ENCODE measurements around the gene CLDN20.

Gene CLDN20

GRCh38 chr6:155250701-155251381 is 13.0 kb upstream of the CLDN20 start:
- TF ChIP-seq JUND (IDR thresholded peaks at IDR 0.05; ENCODE audit: low read depth): no peak
- no peak for DNase-seq (ENCODE audit: low read depth in 1 of 2, low spot score in 1 of 2)
- in situ Hi-C loops (cut with HindIII; ENCODE audit: low pct_unique_long_range_greater_than_20kb, low sequenced_read_pairs): no loop called here

GRCh38 chr6:155252581-155252980 is 11.2 kb upstream of the CLDN20 start:
- no peak for TF ChIP-seq JUND (IDR thresholded peaks at IDR 0.05; ENCODE audit: low read depth)
- DNase-seq (ENCODE audit: low read depth in 1 of 2, low spot score in 1 of 2): no peak
- in situ Hi-C loops (cut with HindIII; ENCODE audit: low pct_unique_long_range_greater_than_20kb, low sequenced_read_pairs): no loop called here

GRCh38 chr6:155253337-155253736 is 10.5 kb upstream of the CLDN20 start:
- in situ Hi-C loops (cut with HindIII; ENCODE audit: low pct_unique_long_range_greater_than_20kb, low sequenced_read_pairs): no loop called here
- no peak for DNase-seq (ENCODE audit: low read depth in 1 of 2, low spot score in 1 of 2)
- no peak for TF ChIP-seq JUND (IDR thresholded peaks at IDR 0.05; ENCODE audit: low read depth)

GRCh38 chr6:155254139-155254538 is 9.7 kb upstream of the CLDN20 start:
- DNase-seq (ENCODE audit: low read depth in 1 of 2, low spot score in 1 of 2): no peak
- in situ Hi-C loops (cut with HindIII; ENCODE audit: low pct_unique_long_range_greater_than_20kb, low sequenced_read_pairs): no loop called here
- no peak for TF ChIP-seq JUND (IDR thresholded peaks at IDR 0.05; ENCODE audit: low read depth)

- TF ChIP-seq JUND (IDR thresholded peaks at IDR 0.05; ENCODE audit: low read depth): no peak
- in situ Hi-C loops (cut with HindIII; ENCODE audit: low pct_unique_long_range_greater_than_20kb, low sequenced_read_pairs): no loop called here
- DNase-seq (ENCODE audit: low read depth in 1 of 2, low spot score in 1 of 2): no peak
Measured at GRCh38 chr6:155256122-155256795, 7.6 kb upstream of the CLDN20 start.

- in situ Hi-C loops (cut with HindIII; ENCODE audit: low pct_unique_long_range_greater_than_20kb, low sequenced_read_pairs): no loop called here
- TF ChIP-seq JUND (IDR thresholded peaks at IDR 0.05; ENCODE audit: low read depth): no peak
- DNase-seq (ENCODE audit: low read depth in 1 of 2, low spot score in 1 of 2): no peak
Measured at GRCh38 chr6:155257796-155258195, 6.0 kb upstream of the CLDN20 start.

GRCh38 chr6:155259204-155259603 is 4.6 kb upstream of the CLDN20 start:
- DNase-seq (ENCODE audit: low read depth in 1 of 2, low spot score in 1 of 2): no peak
- in situ Hi-C loops (cut with HindIII; ENCODE audit: low pct_unique_long_range_greater_than_20kb, low sequenced_read_pairs): no loop called here

GRCh38 chr6:155259897-155260296 is 3.9 kb upstream of the CLDN20 start:
- no peak for DNase-seq (ENCODE audit: low read depth in 1 of 2, low spot score in 1 of 2)
- TF ChIP-seq JUND (IDR thresholded peaks at IDR 0.05; ENCODE audit: low read depth): no peak
- in situ Hi-C loops (cut with HindIII; ENCODE audit: low pct_unique_long_range_greater_than_20kb, low sequenced_read_pairs): no loop called here

More at GRCh38 chr6:155259204-155259603, 4.6 kb upstream of the CLDN20 start:
- no peak for TF ChIP-seq JUND (IDR thresholded peaks at IDR 0.05; ENCODE audit: low read depth)

- in situ Hi-C loops (cut with HindIII; ENCODE audit: low pct_unique_long_range_greater_than_20kb, low sequenced_read_pairs): no loop called here
Measured at GRCh38 chr6:155260686-155261085, 3.1 kb upstream of the CLDN20 start.

GRCh38 chr6:155261111-155261900 is 2.5 kb upstream of the CLDN20 start:
- DNase-seq (ENCODE audit: low read depth in 1 of 2, low spot score in 1 of 2): peak in 1 of 2 experiments; percentile 17
- TF ChIP-seq JUND (IDR thresholded peaks at IDR 0.05; ENCODE audit: low read depth): no peak
- in situ Hi-C loops (cut with HindIII; ENCODE audit: low pct_unique_long_range_greater_than_20kb, low sequenced_read_pairs): no loop called here

More at GRCh38 chr6:155260686-155261085, 3.1 kb upstream of the CLDN20 start:
- no peak for DNase-seq (ENCODE audit: low read depth in 1 of 2, low spot score in 1 of 2)
- TF ChIP-seq JUND (IDR thresholded peaks at IDR 0.05; ENCODE audit: low read depth): no peak

- in situ Hi-C loops (cut with HindIII; ENCODE audit: low pct_unique_long_range_greater_than_20kb, low sequenced_read_pairs): no loop called here
- no peak for TF ChIP-seq JUND (IDR thresholded peaks at IDR 0.05; ENCODE audit: low read depth)
- DNase-seq (ENCODE audit: low read depth in 1 of 2, low spot score in 1 of 2): no peak
Measured at GRCh38 chr6:155262655-155263054, 1.2 kb upstream of the CLDN20 start.

- no peak for DNase-seq (ENCODE audit: low read depth in 1 of 2, low spot score in 1 of 2)
- in situ Hi-C loops (cut with HindIII; ENCODE audit: low pct_unique_long_range_greater_than_20kb, low sequenced_read_pairs): no loop called here
- no peak for TF ChIP-seq JUND (IDR thresholded peaks at IDR 0.05; ENCODE audit: low read depth)
Measured at GRCh38 chr6:155264693-155265320, 994 bp downstream of the CLDN20 start.
